IMR-90 (cell line): ENCODE measurements around the gene GRAMD1A. TPM values are rescaled to one million over a fixed set of nuclear protein-coding genes. Genes with fewer than 3 reads are reported as not detected.
"Not testable (repeated sequence)": the region's sequence is repeated elsewhere in the genome, so short reads cannot be mapped to it uniquely, and the experiment has no call there.

Source experiments
- ATAC-seq: fragments of 200-7000 bp; cut with Tn5 transposase; 2 replicates; pipeline ENCODE4 v1.9.1; 2020; ENCODE audit warnings: low read depth, mild to moderate bottlenecking, moderate library complexity
- BruUV-seq: library from RNA; stranded (reverse); fragments of 400-500 nt; replicated peaks from 2 replicates; lab custom pipeline; 2021; lab: Mats Ljungman, UMichigan
- CTCF ChIA-PET: fragments of 300-600 bp; formaldehyde crosslinking; extraction: SDS; loops from one replicate; lab custom pipeline; 2021; ENCODE audit warnings: antibody characterized with exemption; lab: Yijun Ruan, JAX
- POLR2A ChIA-PET: fragments of 300-600 bp; sonication (Branson Sonifier 250); formaldehyde crosslinking; loops from one replicate; lab custom pipeline; 2022; ENCODE audit warnings: antibody characterized with exemption; ENCODE audit not compliant: unreplicated experiment; lab: Charles Lee
- DNase-seq: peaks from one replicate; pipeline ENCODE4 v3.0.0; 2013
- H2AFZ ChIP-seq: replicated peaks from 2 replicates; pipeline ENCODE3; 2013; ENCODE audit warnings: low read length, mild to moderate bottlenecking; ENCODE audit not compliant: poor library complexity
- H2AK5ac ChIP-seq: 2 replicates; pipeline ENCODE4 v1.6.1; 2013; ENCODE audit warnings: low read depth, low read length, inconsistent platforms
- H2AK9ac ChIP-seq: replicated peaks from 2 replicates; pipeline ENCODE3; 2013; ENCODE audit warnings: mild to moderate bottlenecking, low read depth, low read length, moderate library complexity; ENCODE audit not compliant: poor library complexity
- H2BK120ac ChIP-seq: 2 replicates; pipeline ENCODE4 v1.6.1; 2013; ENCODE audit warnings: low read depth, low read length, inconsistent platforms
- H2BK15ac ChIP-seq: 3 replicates; pipeline ENCODE4 v1.6.1; 2013; ENCODE audit warnings: low read depth, low read length, inconsistent platforms
- H2BK20ac ChIP-seq: 2 replicates; pipeline ENCODE4 v1.6.1; 2013; ENCODE audit warnings: low read depth, mild to moderate bottlenecking, inconsistent platforms, low read length, moderate library complexity
- H2BK5ac ChIP-seq: 2 replicates; pipeline ENCODE4 v1.6.1; 2013; ENCODE audit warnings: mild to moderate bottlenecking, low read depth, low read length, inconsistent platforms; ENCODE audit not compliant: poor library complexity, severe bottlenecking
- H3K14ac ChIP-seq: replicated peaks from 2 replicates; pipeline ENCODE4 v1.6.1; 2013; ENCODE audit warnings: low read depth, low read length, inconsistent platforms
- H3K18ac ChIP-seq: 2 replicates; pipeline ENCODE4 v1.6.1; 2013; ENCODE audit warnings: low read depth, low read length, control low read depth
- H3K23ac ChIP-seq: 2 replicates; pipeline ENCODE4 v1.6.1; 2013; ENCODE audit warnings: low read depth, low read length, inconsistent platforms
- H3K27ac ChIP-seq: 2 replicates; pipeline ENCODE4 v1.5.1; 2013; ENCODE audit warnings: mild to moderate bottlenecking, control low read depth, low read length; ENCODE audit not compliant: insufficient read depth
- H3K27me3 ChIP-seq: 2 replicates; pipeline ENCODE4 v1.6.1; 2013; ENCODE audit warnings: low read length; ENCODE audit not compliant: control insufficient read depth, insufficient read depth
- H3K36me3 ChIP-seq: 2 replicates; pipeline ENCODE4 v1.6.1; 2013; ENCODE audit warnings: low read length, mixed read lengths; ENCODE audit not compliant: control insufficient read depth, insufficient read depth
- H3K4ac ChIP-seq: 2 replicates; pipeline ENCODE4 v1.6.1; 2013; ENCODE audit warnings: low read depth, low read length, inconsistent platforms
- H3K4me1 ChIP-seq: 2 replicates; pipeline ENCODE4 v1.6.1; 2013; ENCODE audit warnings: low read length, mixed read lengths; ENCODE audit not compliant: control insufficient read depth, insufficient read depth
- H3K4me2 ChIP-seq: 2 replicates; pipeline ENCODE4 v1.6.1; 2013; ENCODE audit warnings: low read depth, mild to moderate bottlenecking, control low read depth, low read length, moderate library complexity
- H3K4me3 ChIP-seq: 2 replicates; pipeline ENCODE4 v1.5.1; 2013; ENCODE audit warnings: low read depth, mild to moderate bottlenecking, control low read depth, low read length, moderate library complexity; ENCODE audit not compliant: insufficient read depth
- H3K56ac ChIP-seq: 2 replicates; pipeline ENCODE4 v1.6.1; 2013; ENCODE audit warnings: low read length, inconsistent platforms; ENCODE audit not compliant: insufficient read depth; ENCODE audit errors: extremely low read depth
- H3K79me1 ChIP-seq, 2 experiments: 2 replicates each; pipeline ENCODE4 v1.6.1; 2013; ENCODE audit warnings: low read length in 2 of 2, inconsistent platforms in 1 of 2, low read depth in 1 of 2
- H3K9ac ChIP-seq: 2 replicates; pipeline ENCODE4 v1.6.1; 2013; ENCODE audit warnings: low read depth, low read length, control low read depth
- H3K9me1 ChIP-seq: 2 replicates; pipeline ENCODE4 v1.6.1; 2013; ENCODE audit warnings: low read length, inconsistent platforms; ENCODE audit not compliant: insufficient read depth
- H3K9me3 ChIP-seq: 2 replicates; pipeline ENCODE4 v1.6.1; 2013; ENCODE audit warnings: low read length; ENCODE audit not compliant: control insufficient read depth, insufficient read depth
- H4K20me1 ChIP-seq: 2 replicates; pipeline ENCODE4 v1.6.1; 2013; ENCODE audit warnings: low read length, inconsistent platforms; ENCODE audit not compliant: insufficient read depth
- H4K5ac ChIP-seq: 2 replicates; pipeline ENCODE4 v1.6.1; 2013; ENCODE audit warnings: mild to moderate bottlenecking, low read depth, low read length, control low read depth
- H4K8ac ChIP-seq, 2 experiments: 2 replicates each; pipeline ENCODE4 v1.6.1; 2013; ENCODE audit warnings: low read depth in 2 of 2, low read length in 2 of 2, control low read depth in 1 of 2, inconsistent platforms in 1 of 2
- H4K91ac ChIP-seq: 2 replicates; pipeline ENCODE4 v1.6.1; 2013; ENCODE audit warnings: low read depth, low read length, inconsistent platforms; ENCODE audit not compliant: insufficient read depth
- SMC3 ChIP-seq: fragments of 150-350 bp; IDR thresholded peaks from 2 replicates; pipeline ENCODE4 v1.6.1; 2016; ENCODE audit warnings: low read depth, mild to moderate bottlenecking, antibody characterized with exemption, low read length, moderate library complexity
- USF2 ChIP-seq: fragments of 150-350 bp; IDR thresholded peaks from 2 replicates; pipeline ENCODE4 v1.6.1; 2017; ENCODE audit warnings: mild to moderate bottlenecking, antibody characterized with exemption, low read length, low read depth
- WGBS, 2 experiments: methylation state at CpG; one replicate each; pipeline versions ENCODE4 v1.1.5 to v1.1.7; 2013; ENCODE audit warnings: missing lambda C conversion rate in 2 of 2; ENCODE audit not compliant: insufficient read length in 1 of 2; ENCODE audit errors: extremely low coverage in 2 of 2; 5-methylcytosine and 5-hydroxymethylcytosine counted together
- dilution Hi-C: fragments of 300-500 bp; cut with HindIII; formaldehyde crosslinking; loops from one replicate; pipeline ENCODE4 v1.14.3; 2018; ENCODE audit warnings: low sequenced_read_pairs; ENCODE audit not compliant: unreplicated experiment
- in situ Hi-C: fragments of 300-500 bp; cut with MboI; formaldehyde crosslinking; loops from 3 replicates; pipeline ENCODE4 v1.14.3; 2019; ENCODE audit warnings: low sequenced_read_pairs, inconsistent platforms, mixed read lengths
- intact Hi-C: fragments of 100-400 bp; cut with micrococcal nuclease; formaldehyde crosslinking; loops from 2 replicates; pipeline ENCODE4 v1.10.0; 2022
- polyA plus RNA-seq, 3 experiments: library from polyadenylated mRNA; depleted of rRNA; stranded (reverse); fragments of >200 nt; gene quantifications; 2 replicates each; pipeline ENCODE4 v1.2.3, GENCODE V29; 2012; ENCODE audit warnings: low replicate concordance in 1 of 3
- total RNA-seq: library from RNA; depleted of rRNA; stranded (reverse); fragments of >200 nt; gene quantifications from 2 replicates; pipeline ENCODE4 v1.2.3, GENCODE V29; 2012

Gene GRAMD1A
- total and polyA plus RNA-seq, 2 of the 4 experiments (the other 2 are of a cell fraction), result 11.1 to 63.0 TPM

GRCh38 chr19:34991542-34992333 is 8.4 kb upstream of the GRAMD1A start:
- BruUV-seq, result no TSS peak
- Histone ChIP-seq H2AK9ac (no peak overlapping the region), H3K27me3 (peaks cover 8% of the 10 kb centered on the region), H2BK5ac (no peak overlapping the region), H4K5ac (no peak overlapping the region), H3K4me3 (no peak overlapping the region), H4K91ac (no peak overlapping the region), H3K79me1 (no peaks in the 10 kb centered on the region), H3K4me1 (no peaks in the 10 kb centered on the region), H4K20me1 (no peaks in the 10 kb centered on the region), H3K9ac (no peak overlapping the region), H3K27ac (no peak overlapping the region), H2BK15ac (no peak overlapping the region), H3K9me1 (no peaks in the 10 kb centered on the region), H3K14ac (no peak overlapping the region), H4K8ac (no peak overlapping the region), H3K23ac (no peak overlapping the region), H3K36me3 (no peaks in the 10 kb centered on the region), H3K4me2 (no peak overlapping the region), H3K56ac (no peak overlapping the region), H3K18ac (no peak overlapping the region), H3K4ac (no peak overlapping the region), H2BK120ac (no peak overlapping the region), H2AFZ (no peak overlapping the region), H2AK5ac (no peak overlapping the region), H2BK20ac (no peak overlapping the region), H3K9me3 (peaks cover 2% of the 10 kb centered on the region; the same call in 1 of the 2 replicates)
- dilution Hi-C loops, result no loop called here
- TF ChIP-seq SMC3 (no peak), USF2 (no peak)
- no CpG with 5 or more reads among the region's 8 CpGs for WGBS, 2 experiments
- ChIA-PET POLR2A (no interaction called here), CTCF (no interaction called here)
- in situ Hi-C loops, result no loop called here
- ATAC-seq (no peak), DNase-seq (no peak)
- intact Hi-C loops, result no loop called here

- H2AK5ac ChIP-seq, H3K9ac ChIP-seq: not testable (repeated sequence)
Observed at GRCh38 chr19:34992582-34992981, 7.5 kb upstream of the GRAMD1A start.

More at GRCh38 chr19:34992582-34992981, 7.5 kb upstream of the GRAMD1A start:
- H3K9me3 ChIP-seq, H2AK9ac ChIP-seq, ATAC-seq, H2AFZ ChIP-seq, in situ Hi-C loops, H4K91ac ChIP-seq, H2BK20ac ChIP-seq, POLR2A ChIA-PET, H2BK15ac ChIP-seq, H3K4me1 ChIP-seq, CTCF ChIA-PET, dilution Hi-C loops, H4K5ac ChIP-seq, DNase-seq, H3K14ac ChIP-seq, H3K36me3 ChIP-seq, H3K4me3 ChIP-seq, H3K79me1 ChIP-seq, H3K9me1 ChIP-seq, H3K27ac ChIP-seq, BruUV-seq, H3K27me3 ChIP-seq, H3K4me2 ChIP-seq, H4K8ac ChIP-seq, H2BK5ac ChIP-seq, H3K23ac ChIP-seq, H3K4ac ChIP-seq, H3K56ac ChIP-seq, H3K18ac ChIP-seq, intact Hi-C loops, H4K20me1 ChIP-seq, H2BK120ac ChIP-seq: not testable (repeated sequence)
- 60% methylated on average over 1 of the region's 7 CpGs; no CpG with 5 or more reads in 1 of the 2 experiments for WGBS, 2 experiments
